GM12891 (cell line): Measurements from ENCODE around the gene NEDD4L.

Experiments used
- DNase-seq: peaks from one replicate; pipeline ENCODE4 v3.0.0; 2011; ENCODE audit warnings: low spot score; ENCODE audit not compliant: insufficient read length
- FAIRE-seq: peaks from 2 replicates; lab custom pipeline; 2011; peaks lifted over from hg19 to GRCh38; lab: Jason Lieb, UNC
- PAX5 ChIP-seq: IDR thresholded peaks from 2 replicates; pipeline ENCODE4 v1.6.1; 2011; ENCODE audit warnings: low read length, moderate library complexity, mild to moderate bottlenecking; ENCODE audit not compliant: insufficient read depth, severe bottlenecking
- POLR2A ChIP-seq: IDR thresholded peaks from 2 replicates; pipeline ENCODE4 v1.6.1; 2011; ENCODE audit warnings: low read depth, low read length, control low read depth
- POLR2AphosphoS5 ChIP-seq: IDR thresholded peaks from 2 replicates; pipeline ENCODE4 v1.6.1; 2011; ENCODE audit warnings: low read depth, low read length, control low read depth
- POU2F2 ChIP-seq: IDR thresholded peaks from 2 replicates; pipeline ENCODE4 v1.6.1; 2011; ENCODE audit warnings: low read depth, mild to moderate bottlenecking, control low read depth, low read length, moderate library complexity
- SPI1 ChIP-seq: IDR thresholded peaks from 2 replicates; pipeline ENCODE4 v1.6.1; 2011; ENCODE audit warnings: low read depth, low read length, control low read depth
- TAF1 ChIP-seq: IDR thresholded peaks from 2 replicates; pipeline ENCODE4 v1.6.1; 2011; ENCODE audit warnings: low read depth, low read length, control low read depth

Gene NEDD4L

GRCh38 chr18:58297198-58297597 is 253.2 kb downstream of the NEDD4L start:
- TF ChIP-seq PAX5: no peak
- TF ChIP-seq POU2F2: no peak
- no peak for TF ChIP-seq POLR2AphosphoS5
- TF ChIP-seq SPI1: no peak
- TF ChIP-seq POLR2A: no peak
- no peak for DNase-seq
- peak; percentile 65 for FAIRE-seq

- FAIRE-seq (no peak), DNase-seq (no peak)
- TF ChIP-seq TAF1 (no peak), PAX5 (no peak), POLR2A (no peak), SPI1 (no peak), POU2F2 (no peak), POLR2AphosphoS5 (no peak)
Measured at GRCh38 chr18:58298251-58299134, 254.5 kb downstream of the NEDD4L start.

- TF ChIP-seq POLR2AphosphoS5 (no peak), PAX5 (no peak), POLR2A (no peak), SPI1 (no peak), POU2F2 (no peak), TAF1 (no peak)
- peak; percentile 26 for FAIRE-seq
- no peak for DNase-seq
Measured at GRCh38 chr18:58299135-58299473, 255.1 kb downstream of the NEDD4L start.

- FAIRE-seq: peak; percentile 33
- TF ChIP-seq POLR2A: no peak
- TF ChIP-seq SPI1: no peak
- no peak for TF ChIP-seq POU2F2
- no peak for TF ChIP-seq TAF1
- no peak for TF ChIP-seq PAX5
- no peak for TF ChIP-seq POLR2AphosphoS5
- no peak for DNase-seq
Measured at GRCh38 chr18:58299936-58300335, 255.9 kb downstream of the NEDD4L start.

- DNase-seq (no peak), FAIRE-seq (no peak)
- TF ChIP-seq TAF1: no peak
- no peak for TF ChIP-seq POU2F2
- TF ChIP-seq PAX5: no peak
- no peak for TF ChIP-seq POLR2A
- TF ChIP-seq POLR2AphosphoS5: no peak
- TF ChIP-seq SPI1: no peak
Measured at GRCh38 chr18:58300867-58301266, 256.8 kb downstream of the NEDD4L start.

GRCh38 chr18:58302811-58303210 is 258.8 kb downstream of the NEDD4L start:
- DNase-seq (no peak), FAIRE-seq (peak; percentile 66)
- TF ChIP-seq POLR2AphosphoS5: no peak
- no peak for TF ChIP-seq PAX5
- TF ChIP-seq POLR2A: no peak
- TF ChIP-seq TAF1: no peak
- TF ChIP-seq SPI1: no peak
- no peak for TF ChIP-seq POU2F2

- FAIRE-seq: peak; percentile 75
- TF ChIP-seq SPI1: no peak
- no peak for TF ChIP-seq POU2F2
- TF ChIP-seq PAX5: no peak
- no peak for TF ChIP-seq POLR2AphosphoS5
- no peak for TF ChIP-seq TAF1
- no peak for TF ChIP-seq POLR2A
- DNase-seq: no peak
Measured at GRCh38 chr18:58303363-58303762, 259.3 kb downstream of the NEDD4L start.

GRCh38 chr18:58305792-58306191 is 261.8 kb downstream of the NEDD4L start:
- TF ChIP-seq SPI1 (no peak), TAF1 (no peak), POLR2AphosphoS5 (no peak), PAX5 (no peak), POLR2A (no peak), POU2F2 (no peak)
- DNase-seq: no peak
- FAIRE-seq: no peak

- no peak for DNase-seq
- TF ChIP-seq POLR2A: no peak
- no peak for TF ChIP-seq TAF1
- TF ChIP-seq SPI1: no peak
- TF ChIP-seq POLR2AphosphoS5: no peak
- no peak for TF ChIP-seq POU2F2
- TF ChIP-seq PAX5: no peak
- no peak for FAIRE-seq
Measured at GRCh38 chr18:58307441-58307840, 263.4 kb downstream of the NEDD4L start.

- peak; percentile 76 for FAIRE-seq
- TF ChIP-seq PAX5 (no peak), POLR2A (no peak)
Measured at GRCh38 chr18:58308463-58308862, 264.4 kb downstream of the NEDD4L start.

More at GRCh38 chr18:58308463-58308862, 264.4 kb downstream of the NEDD4L start:
- DNase-seq: no peak
